Measurements from ENCODE around the gene MYL12A.
A peak's percentile ranks its signal among the peaks of the same experiment; 100 is the strongest.
"Not testable (repeated sequence)": the region's sequence is repeated elsewhere in the genome, so short reads cannot be mapped to it uniquely, and the experiment has no call there.

The MYL12A gene

GRCh38 chr18:3256693-3257626 lies 9.4 kb downstream of the MYL12A start:
- DNase-seq = no peak

- no peak for DNase-seq
These were observed 10.1 kb downstream of the MYL12A start for GRCh38 chr18:3257627-3258120.

- DNase-seq = no peak
These were observed 13.4 kb downstream of the MYL12A start for GRCh38 chr18:3260995-3261372.

DNA sequence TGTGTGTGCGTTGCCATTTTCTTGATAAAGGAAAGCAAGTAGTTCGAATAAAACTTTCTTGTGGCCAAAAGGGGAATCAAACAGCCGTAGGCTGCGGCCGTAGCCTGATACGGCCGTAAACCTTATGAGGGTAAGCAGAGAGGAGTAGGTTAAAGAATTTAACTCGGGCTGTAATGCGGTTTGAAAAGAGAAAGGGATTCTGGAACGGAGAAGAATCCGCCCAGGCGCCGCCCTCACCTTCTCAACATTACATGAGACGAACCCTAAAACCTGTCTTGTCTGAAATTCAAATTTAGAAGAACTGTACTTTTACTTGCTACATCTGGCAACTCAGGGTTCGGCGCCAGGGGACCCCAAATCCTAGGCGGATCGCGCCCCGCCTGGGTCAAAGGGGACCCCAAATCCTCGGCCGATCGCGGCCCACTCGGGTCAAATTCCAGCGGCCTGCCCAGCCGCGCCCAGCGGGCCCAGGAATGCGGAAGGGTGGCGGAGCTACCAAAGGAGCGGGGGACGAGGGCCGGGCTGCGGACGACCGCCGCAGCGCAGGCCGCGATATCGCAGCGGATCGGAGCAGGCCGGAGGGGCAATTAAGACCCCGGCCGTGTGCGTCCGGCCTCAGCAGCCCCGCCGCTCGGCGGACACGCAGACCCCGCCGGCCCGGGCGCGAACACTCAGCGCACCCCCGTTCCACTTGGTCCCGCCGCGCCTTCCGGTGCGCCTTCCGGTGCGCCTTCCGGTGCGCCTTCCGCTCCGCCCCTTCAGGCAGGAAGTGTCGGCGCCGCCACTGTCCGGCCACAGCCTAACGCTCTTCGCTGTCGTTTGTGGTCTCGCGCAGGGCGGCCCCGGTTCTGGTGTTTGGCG lies 14.0 kb downstream of the MYL12A start, which contains the start of gene MYL12B:
Gene MYL12B (plus strand): TSS at position 761 of the 861 bp plus-strand sequence. CDS start 10,766 bp downstream, outside the sequence.
- peak; percentile 82 for DNase-seq

DNA sequence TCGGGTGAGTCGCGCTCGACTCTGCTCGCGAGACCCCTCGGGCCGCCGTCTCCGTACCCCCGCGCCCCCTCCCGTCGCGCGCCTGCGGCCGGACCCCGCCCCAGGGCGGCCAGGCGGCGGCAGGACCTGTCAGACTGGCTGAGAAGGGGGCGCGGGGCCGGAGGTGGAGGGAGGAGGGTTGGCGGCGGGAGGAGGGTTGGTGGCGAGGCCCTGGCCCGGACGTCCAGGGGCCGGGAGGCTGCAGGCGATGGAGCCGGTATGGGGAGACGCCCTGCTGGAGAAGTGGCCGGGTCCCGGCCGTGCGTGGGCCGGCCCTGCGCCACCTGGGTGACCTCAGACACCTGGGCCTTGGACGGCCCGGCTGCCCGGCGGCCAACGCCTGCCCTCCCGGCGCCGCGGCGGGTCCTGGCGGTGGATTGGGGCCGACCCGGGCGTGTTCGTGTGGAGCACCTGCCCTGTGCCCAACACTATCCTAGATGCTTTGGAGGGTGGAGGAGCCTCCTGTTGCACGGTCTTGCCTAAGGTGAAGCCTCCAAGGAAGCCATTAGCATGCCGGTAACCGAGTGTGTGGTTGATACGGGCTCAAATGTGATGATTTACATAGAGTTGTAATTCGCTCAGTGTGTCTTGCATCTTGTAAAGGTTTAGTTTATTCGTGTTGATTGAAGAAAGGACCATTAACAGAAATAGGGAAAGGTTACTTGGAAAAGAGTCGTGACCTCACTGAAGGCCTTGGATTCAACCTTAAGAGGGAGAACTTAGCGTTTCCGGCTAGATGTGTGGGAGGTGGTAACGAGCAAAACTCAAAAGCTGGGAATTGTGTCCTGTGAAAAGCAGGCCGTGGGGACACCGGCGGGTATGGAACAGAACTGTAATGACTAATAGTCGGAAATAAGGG lies 14.9 kb downstream of the MYL12A start:
- peak; percentile 66 for DNase-seq

DNA sequence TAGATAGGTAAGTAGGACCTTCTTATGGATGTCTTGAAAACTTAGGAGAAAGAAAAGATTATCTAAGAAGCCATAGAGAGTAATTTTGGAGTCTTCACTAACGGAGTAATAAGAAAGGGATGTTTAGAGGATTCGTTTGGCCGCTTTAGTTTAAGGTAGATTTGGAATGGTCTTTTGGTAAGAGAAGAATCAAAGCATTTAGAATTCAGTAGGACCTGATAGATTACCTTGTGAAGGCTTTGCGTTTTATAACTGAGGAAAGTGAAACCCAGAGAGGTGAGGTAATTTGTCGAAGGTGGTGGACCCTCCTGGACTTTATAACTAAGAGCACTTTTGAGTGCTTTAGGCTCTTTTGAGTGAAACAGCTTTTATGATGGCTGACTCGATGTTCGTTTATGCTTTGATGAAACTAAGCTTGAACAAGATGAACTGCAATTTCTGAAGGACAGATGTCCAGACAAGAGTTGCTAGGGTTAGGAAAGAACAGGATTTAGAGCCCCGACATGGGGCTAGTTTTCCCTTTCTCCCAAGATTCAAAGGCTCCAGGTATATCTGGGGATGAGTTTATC lies 15.6 kb downstream of the MYL12A start:
- DNase-seq = no peak

- no peak for DNase-seq
These were observed 16.8 kb downstream of the MYL12A start for GRCh38 chr18:3264362-3264761.

DNA sequence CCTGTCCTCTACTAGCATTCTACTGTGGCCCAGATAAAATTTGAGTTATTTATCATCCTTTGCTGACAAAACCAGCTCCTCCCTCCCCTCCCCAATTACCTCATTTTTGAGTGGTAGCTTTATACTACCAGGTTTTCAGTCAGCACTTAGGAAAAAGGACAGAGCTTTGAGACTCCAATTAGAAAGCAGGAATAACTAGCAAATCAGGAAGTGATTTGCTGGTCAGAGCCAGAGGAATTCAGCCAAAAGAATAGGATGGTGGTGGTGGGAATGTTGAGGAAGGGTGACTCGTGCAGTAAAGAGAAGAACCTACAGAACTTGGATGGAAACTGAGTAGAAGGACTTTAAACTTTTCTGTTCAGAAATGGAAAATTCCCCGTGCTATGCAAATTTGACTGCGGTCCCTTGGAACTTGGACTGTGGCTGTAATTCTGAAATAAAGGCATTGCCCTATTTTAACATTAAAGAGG lies 18.0 kb downstream of the MYL12A start:
- no peak for DNase-seq

DNA sequence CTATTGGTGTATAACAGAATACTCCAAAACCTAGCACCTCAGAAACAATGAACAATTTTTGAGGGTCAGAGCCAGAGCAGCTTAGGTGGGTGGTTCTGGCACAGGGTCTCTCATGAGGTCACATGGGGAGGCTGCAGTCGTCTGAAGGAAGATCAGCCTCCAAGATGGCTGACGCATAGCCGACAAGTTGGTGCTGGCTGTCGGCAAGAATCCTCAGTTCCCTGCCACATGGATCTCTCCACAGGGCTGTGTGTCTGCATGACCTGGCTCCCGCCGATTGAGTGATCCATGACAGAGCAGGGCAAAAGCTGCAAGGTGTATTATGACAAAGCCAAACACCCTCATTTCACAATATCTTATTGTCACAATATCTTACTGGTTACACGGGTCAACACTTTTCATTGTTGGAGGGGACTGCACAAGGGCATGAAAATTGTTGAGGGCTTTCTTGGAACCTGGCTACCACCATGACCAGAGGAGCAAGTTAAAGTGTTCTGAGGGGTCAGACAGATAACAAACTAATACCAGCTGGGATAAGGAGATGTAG lies 18.5 kb downstream of the MYL12A start:
- no peak for DNase-seq

DNA sequence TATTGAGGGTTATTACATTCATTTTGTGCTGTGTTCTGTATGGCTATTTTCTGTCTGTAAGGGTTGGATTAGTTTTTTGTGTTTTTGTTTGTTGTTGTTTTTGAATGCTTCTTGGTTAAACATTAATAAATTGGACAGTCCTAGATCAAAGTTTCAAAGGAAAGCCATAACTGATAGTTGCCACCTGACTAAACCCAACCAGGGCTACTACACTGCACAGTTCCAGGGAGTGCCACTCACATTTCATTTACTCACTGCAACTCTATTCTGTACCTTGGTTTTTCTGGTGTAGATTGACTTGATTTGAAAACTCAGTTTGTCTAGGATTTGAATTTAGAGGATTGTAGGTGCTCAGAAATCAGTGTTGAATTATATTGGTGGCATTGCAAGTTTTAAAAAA lies 20.7 kb downstream of the MYL12A start:
- no peak for DNase-seq

DNA sequence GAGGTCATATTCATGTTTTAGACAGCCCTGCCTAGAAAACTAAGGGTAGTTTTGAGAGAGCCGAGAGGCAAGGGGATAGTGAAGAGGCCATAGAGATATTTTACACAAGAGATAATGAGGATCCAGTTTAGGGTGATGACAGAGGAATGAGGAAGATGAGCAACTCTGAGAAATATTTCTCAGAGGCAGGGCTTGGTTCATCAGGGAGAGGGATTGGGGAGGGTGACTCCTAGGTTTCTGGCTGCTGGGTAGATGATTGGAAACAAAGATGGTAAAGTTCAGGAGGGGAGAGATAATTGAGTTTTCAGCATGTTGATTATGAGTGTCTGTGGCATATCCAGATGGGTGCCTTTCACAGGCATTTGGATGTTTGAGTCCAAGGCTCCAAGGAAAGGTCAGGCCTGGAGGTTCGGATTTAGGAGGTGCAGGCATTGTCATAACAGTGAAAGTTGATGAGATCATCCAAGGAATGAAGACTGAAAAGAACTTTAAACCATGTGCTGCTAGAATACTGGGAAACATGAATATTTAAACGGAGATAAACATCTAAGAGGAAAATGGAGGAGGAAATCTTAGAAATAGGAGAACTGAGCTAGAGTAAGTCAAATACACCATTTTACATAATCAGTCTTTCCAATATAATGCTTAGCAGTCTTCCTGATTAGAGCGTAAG lies 21.8 kb downstream of the MYL12A start:
- no peak for DNase-seq

DNA sequence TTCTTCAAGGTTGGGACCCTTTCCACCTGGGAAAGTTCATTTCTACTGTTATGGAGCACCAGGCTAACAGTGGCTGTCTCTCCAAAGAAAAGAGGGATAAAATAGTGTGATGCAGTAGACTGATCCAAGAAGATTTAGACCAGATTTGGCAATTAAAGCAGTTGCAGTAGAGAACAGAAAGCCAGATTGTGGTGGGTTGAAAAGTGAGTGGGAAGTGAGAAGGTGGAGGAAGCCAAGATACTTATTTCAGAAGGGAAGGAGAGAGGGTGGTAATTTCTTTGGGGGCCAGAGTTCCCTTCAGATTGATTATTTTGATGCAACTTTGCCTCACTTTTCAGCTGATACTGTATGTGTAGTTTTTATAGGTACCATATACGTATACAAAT lies 22.3 kb downstream of the MYL12A start:
- no peak for DNase-seq

DNA sequence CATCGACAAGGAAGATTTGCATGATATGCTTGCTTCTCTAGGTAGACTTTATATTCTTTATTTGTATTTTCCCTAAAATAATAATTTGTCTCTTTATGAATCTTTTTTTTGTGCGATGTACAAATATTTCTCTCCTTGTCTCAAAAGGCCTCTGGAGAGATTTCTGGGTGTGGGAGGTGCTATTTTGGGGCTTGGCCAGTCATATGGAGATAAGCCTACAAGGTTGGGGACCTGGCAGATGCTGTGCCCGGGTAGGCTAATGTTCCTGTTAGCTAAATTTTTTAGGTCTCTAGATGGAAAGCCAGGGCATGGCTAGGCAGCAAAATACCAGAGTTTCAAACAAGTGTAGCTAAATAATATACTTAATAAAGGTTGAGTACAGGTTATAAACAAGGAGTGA lies 25.4 kb downstream of the MYL12A start:
- no peak for DNase-seq

DNA sequence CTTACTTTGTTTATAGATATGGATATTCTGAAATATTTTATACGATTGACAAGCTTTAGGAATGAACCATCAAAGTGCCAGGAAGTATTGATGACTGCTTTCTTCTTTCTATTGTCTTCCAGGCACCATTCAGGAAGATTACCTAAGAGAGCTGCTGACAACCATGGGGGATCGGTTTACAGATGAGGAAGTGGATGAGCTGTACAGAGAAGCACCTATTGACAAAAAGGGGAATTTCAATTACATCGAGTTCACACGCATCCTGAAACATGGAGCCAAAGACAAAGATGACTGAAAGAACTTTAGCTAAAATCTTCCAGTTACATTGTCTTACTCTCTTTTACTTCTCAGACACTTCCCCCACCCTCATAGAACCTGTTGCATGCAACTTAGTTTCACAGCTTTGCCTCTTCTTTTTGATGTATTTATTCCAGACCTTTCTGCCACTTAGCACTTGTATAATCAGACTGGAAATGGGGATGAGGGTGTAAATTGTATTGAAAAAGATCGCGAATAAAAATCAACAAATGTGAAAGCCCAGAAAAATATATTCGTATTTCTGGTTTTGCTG lies 30.1 kb downstream of the MYL12A start:
- DNase-seq = not testable (repeated sequence)

GRCh38 chr18:3279201-3280185 lies 31.9 kb downstream of the MYL12A start:
- no peak for DNase-seq

GRCh38 chr18:3281456-3282400 lies 34.1 kb downstream of the MYL12A start:
- DNase-seq = peak; percentile 76

DNA sequence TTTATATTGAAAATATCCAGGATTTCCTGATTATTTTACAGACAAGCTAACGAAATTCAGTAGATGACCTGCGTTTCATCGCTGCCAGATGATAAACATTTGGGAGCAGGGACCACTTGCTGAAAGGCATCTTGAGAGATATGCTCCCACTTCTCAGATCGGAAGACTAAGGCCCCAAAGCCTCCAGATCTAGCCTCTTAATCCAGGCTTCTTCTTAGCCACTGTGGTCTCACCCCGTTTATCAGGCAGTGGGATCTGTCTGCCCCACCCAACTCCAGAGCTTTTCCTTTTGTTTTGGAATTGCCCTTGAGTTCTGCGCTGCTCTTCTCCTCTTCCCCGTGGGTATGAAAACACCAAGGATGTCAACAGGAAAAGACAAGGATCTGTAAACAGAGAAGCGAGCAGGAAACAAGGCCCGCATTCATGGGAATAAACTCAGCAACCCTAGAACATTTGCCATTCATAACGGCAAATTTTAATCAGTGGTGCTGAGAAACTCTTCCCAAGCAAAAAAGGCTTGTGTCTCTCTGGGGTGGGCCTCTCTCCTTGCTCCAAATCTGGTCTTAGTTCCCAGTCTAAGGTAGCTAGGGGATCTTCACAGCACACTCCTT lies 35.8 kb downstream of the MYL12A start:
- DNase-seq = no peak

DNA sequence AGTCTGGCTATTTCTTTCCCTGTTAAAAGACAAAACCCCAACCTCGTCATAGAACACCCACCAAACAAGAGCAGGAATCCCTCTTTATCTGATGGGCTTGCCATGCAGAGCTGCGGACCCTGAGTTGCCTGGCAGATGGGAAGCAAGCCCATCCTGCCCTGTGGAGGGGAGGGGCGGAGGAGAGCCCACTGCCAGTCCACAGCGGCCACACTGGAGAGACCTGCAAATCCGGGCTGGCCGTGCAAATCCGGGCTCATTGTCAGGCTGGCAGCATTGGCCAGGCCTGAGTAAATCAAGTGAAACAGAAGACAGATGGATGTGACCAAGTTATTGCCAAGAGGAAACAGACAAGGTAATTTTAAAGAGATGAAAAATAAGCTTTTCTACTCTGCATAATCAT lies 36.3 kb downstream of the MYL12A start:
- DNase-seq = no peak
